NCI-H2227 treated with DMSO at 0.1 percent for 48 hours (cell line): ENCODE measurements around the gene TMEM151B.

Experiments
- DNase-seq: peaks from one replicate; lab custom pipeline; 2025; lab: John Stamatoyannopoulos, UW

TMEM151B gene

GRCh38 chr6:44232676-44233566 is 37.3 kb upstream of the TMEM151B start:
- DNase-seq: no peak

- DNase-seq: no peak
These were observed 36.6 kb upstream of the TMEM151B start for GRCh38 chr6:44233567-44234100.

- no peak for DNase-seq
These were observed 35.9 kb upstream of the TMEM151B start for GRCh38 chr6:44234101-44235025.

- DNase-seq: no peak
These were observed 35.0 kb upstream of the TMEM151B start for GRCh38 chr6:44235269-44235668.

GRCh38 chr6:44235891-44236516 is 34.2 kb upstream of the TMEM151B start:
- no peak for DNase-seq

- DNase-seq: peak; percentile 65
These were observed 33.0 kb upstream of the TMEM151B start for GRCh38 chr6:44237021-44237812.

- DNase-seq: peak; percentile 59
These were observed 32.3 kb upstream of the TMEM151B start for GRCh38 chr6:44237813-44238433.

- no peak for DNase-seq
These were observed 31.4 kb upstream of the TMEM151B start for GRCh38 chr6:44238687-44239350.

- no peak for DNase-seq
These were observed 26.9 kb upstream of the TMEM151B start for GRCh38 chr6:44243345-44243744.

- no peak for DNase-seq
These were observed 24.8 kb upstream of the TMEM151B start for GRCh38 chr6:44245391-44245911.

- DNase-seq: peak; percentile 76
These were observed 24.2 kb upstream of the TMEM151B start for GRCh38 chr6:44245912-44246662.

GRCh38 chr6:44246663-44247337 is 23.4 kb upstream of the TMEM151B start, which contains the start of gene HSP90AB1:
HSP90AB1 (plus strand) TSS chr6:44247101; CDS start chr6:44248630, 1,529 bp downstream.
- DNase-seq: peak; percentile 88

- no peak for DNase-seq
These were observed 22.6 kb upstream of the TMEM151B start for GRCh38 chr6:44247338-44248302.

- DNase-seq: no peak
These were observed 21.7 kb upstream of the TMEM151B start for GRCh38 chr6:44248579-44248978.

- no peak for DNase-seq
These were observed 21.0 kb upstream of the TMEM151B start for GRCh38 chr6:44249082-44249748.

- no peak for DNase-seq
These were observed 20.1 kb upstream of the TMEM151B start for GRCh38 chr6:44250067-44250717.
